BLaER1 (cell line): Measurements from ENCODE around the gene CEP72.
"Not testable (repeated sequence)": the region's sequence is repeated elsewhere in the genome, so short reads cannot be mapped to it uniquely, and the experiment has no call there.

ENCODE experiments used
- H3K27ac ChIP-seq: shearing (Covaris generic); formaldehyde crosslinking; 2 replicates; pipeline ENCODE4 v1.8.1; 2022
- H3K27me3 ChIP-seq: shearing (Covaris generic); formaldehyde crosslinking; 2 replicates; pipeline ENCODE4 v1.8.1; 2022
- H3K36me3 ChIP-seq: shearing (Covaris generic); formaldehyde crosslinking; 2 replicates; pipeline ENCODE4 v1.8.1; 2022
- H3K4me1 ChIP-seq: shearing (Covaris generic); formaldehyde crosslinking; 2 replicates; pipeline ENCODE4 v1.8.1; 2022
- H3K4me2 ChIP-seq: shearing (Covaris generic); formaldehyde crosslinking; 2 replicates; pipeline ENCODE4 v1.8.1; 2022
- H3K4me3 ChIP-seq: shearing (Covaris generic); formaldehyde crosslinking; 2 replicates; pipeline ENCODE4 v1.8.1; 2022
- H3K9ac ChIP-seq: shearing (Covaris generic); formaldehyde crosslinking; 2 replicates; pipeline ENCODE4 v1.8.1; 2022
- H3K9me3 ChIP-seq: shearing (Covaris generic); formaldehyde crosslinking; 2 replicates; pipeline ENCODE4 v1.8.1; 2022
- H4K20me1 ChIP-seq: shearing (Covaris generic); formaldehyde crosslinking; 2 replicates; pipeline ENCODE4 v1.8.1; 2022
- Cebpa-rat ChIP-seq: shearing (Covaris generic); IDR thresholded peaks from 2 replicates; pipeline ENCODE4 v1.8.1; 2022

The CEP72 gene

GRCh38 chr5:622359-622758 lies 10.2 kb downstream of the CEP72 start:
- Histone ChIP-seq H3K9me3 (no peaks in the 10 kb centered on the region), H3K27ac (no peak overlapping the region), H3K4me2 (no peak overlapping the region), H3K9ac (no peak overlapping the region), H3K4me1 (peaks cover 8% of the 10 kb centered on the region; the same call in 1 of the 2 replicates), H3K4me3 (no peak overlapping the region), H3K27me3 (no peaks in the 10 kb centered on the region), H4K20me1 (peaks cover 33% of the 10 kb centered on the region), H3K36me3 (peaks cover 99% of the 10 kb centered on the region)
- no peak for TF ChIP-seq Cebpa-rat

GRCh38 chr5:622946-623522 lies 10.9 kb downstream of the CEP72 start:
- Histone ChIP-seq H3K9ac (no peak overlapping the region), H3K4me2 (no peak overlapping the region), H3K4me1 (peaks cover 8% of the 10 kb centered on the region; the same call in 1 of the 2 replicates), H3K27ac (no peak overlapping the region), H3K36me3 (peaks cover 98% of the 10 kb centered on the region), H3K4me3 (no peak overlapping the region), H3K9me3 (no peaks in the 10 kb centered on the region), H3K27me3 (no peaks in the 10 kb centered on the region), H4K20me1 (peaks cover 31% of the 10 kb centered on the region)
- no peak for TF ChIP-seq Cebpa-rat

DNA sequence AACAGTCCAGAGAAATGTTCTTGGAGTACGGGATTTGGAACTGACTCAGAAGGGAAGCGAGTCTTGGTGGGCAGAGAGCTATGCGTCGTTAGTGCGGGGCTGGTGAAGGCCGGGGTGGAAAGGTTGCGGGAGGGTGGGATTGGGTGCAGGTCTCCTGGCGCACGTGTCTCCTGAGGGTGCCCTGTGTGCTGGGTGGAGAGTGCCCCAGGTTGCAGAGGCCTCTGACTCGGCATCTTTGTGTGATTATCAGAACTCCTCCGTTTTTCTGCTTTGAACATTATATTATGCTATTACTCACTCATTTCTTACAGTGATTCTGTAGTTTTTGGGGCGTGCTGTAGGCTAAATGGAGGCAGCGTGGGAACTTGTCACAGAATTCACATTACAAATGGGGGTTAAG lies 11.4 kb downstream of the CEP72 start:
- no peak overlapping the region for H3K9ac ChIP-seq
- no peaks in the 10 kb centered on the region for H3K27me3 ChIP-seq
- H3K4me3 ChIP-seq: no peak overlapping the region
- H3K36me3 ChIP-seq: peaks cover 98% of the 10 kb centered on the region
- no peaks in the 10 kb centered on the region for H3K9me3 ChIP-seq
- peaks cover 34% of the 10 kb centered on the region for H4K20me1 ChIP-seq
- peaks cover 8% of the 10 kb centered on the region; the same call in 1 of the 2 replicates for H3K4me1 ChIP-seq
- H3K27ac ChIP-seq: no peak overlapping the region
- no peak overlapping the region for H3K4me2 ChIP-seq
- no peak for TF ChIP-seq Cebpa-rat

DNA sequence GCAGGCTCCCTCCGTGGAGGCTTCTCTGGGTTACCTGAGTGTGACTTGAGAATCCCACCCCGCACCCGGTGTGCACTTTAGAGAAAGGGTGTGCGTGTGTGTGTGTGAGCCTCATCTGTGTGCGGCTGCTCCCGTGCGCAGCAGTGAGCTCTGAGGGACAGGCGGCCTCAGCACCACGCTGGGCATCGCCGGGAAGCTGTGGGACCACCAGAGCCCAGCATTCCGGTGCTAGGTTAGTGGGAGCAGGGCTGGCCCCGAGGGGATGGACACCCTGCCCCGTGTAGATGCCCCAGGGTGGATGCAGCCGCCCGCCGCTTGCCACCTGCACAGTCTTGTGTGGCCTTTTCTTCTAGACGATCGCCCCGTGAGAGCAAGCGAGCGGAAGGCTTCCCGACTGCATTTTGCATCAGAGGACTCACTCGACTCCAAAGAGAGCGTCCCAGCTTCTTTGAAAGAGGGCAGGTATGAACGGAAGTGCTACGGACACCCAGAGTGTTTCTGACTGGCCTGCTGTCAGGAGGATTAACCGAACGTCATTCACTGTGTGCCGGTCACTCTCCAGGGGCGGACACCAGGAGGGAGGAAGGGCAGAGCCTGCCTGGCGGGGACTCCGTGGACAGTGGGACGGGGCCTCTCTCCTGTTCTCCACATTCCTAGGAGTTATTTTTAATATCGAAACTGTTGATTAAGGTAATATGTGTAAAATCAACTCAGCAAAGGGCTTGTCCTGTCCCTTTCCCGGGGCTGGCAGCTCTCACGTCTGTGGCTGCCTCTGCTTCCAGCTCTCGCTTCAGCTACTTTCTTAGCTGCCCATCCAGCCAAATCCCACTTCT lies 12.2 kb downstream of the CEP72 start:
- peaks cover 96% of the 10 kb centered on the region for H3K36me3 ChIP-seq
- H3K9ac ChIP-seq: no peak overlapping the region
- H3K9me3 ChIP-seq: no peaks in the 10 kb centered on the region
- H3K4me1 ChIP-seq: peaks cover 8% of the 10 kb centered on the region; the same call in 1 of the 2 replicates
- H3K4me2 ChIP-seq: no peak overlapping the region
- H4K20me1 ChIP-seq: peaks cover 38% of the 10 kb centered on the region
- H3K4me3 ChIP-seq: no peak overlapping the region
- H3K27ac ChIP-seq: no peak overlapping the region
- no peaks in the 10 kb centered on the region for H3K27me3 ChIP-seq
- no peak for TF ChIP-seq Cebpa-rat

GRCh38 chr5:624951-625230 lies 12.8 kb downstream of the CEP72 start:
- Histone ChIP-seq H3K4me1 (peaks cover 8% of the 10 kb centered on the region; the same call in 1 of the 2 replicates), H3K9ac (no peak overlapping the region), H3K9me3 (no peaks in the 10 kb centered on the region), H3K36me3 (peaks cover 90% of the 10 kb centered on the region), H3K27me3 (no peaks in the 10 kb centered on the region), H3K27ac (no peak overlapping the region), H3K4me2 (no peak overlapping the region), H4K20me1 (peaks cover 38% of the 10 kb centered on the region), H3K4me3 (no peak overlapping the region)
- TF ChIP-seq Cebpa-rat: no peak

DNA sequence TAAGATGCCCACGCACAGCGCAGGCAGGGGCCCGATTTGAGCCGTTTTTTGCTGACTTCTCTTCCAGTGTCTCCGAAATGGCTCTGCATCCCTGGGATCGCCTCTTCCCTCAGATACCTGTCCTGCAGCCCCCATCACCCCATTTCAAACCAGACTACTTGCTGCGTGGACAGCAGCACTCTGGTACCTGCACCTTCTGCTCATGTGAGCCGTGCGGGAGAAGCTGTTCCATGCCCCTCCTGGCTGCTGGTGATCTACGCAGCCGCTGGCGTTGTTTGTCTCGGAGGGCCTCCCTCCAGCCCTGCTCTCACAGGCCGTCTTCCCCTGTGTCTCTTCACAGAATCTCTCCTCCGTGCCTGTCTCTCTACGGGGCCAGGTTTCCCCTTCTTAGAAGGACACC lies 13.4 kb downstream of the CEP72 start:
- Histone ChIP-seq H3K4me2 (no peak overlapping the region), H3K27me3 (no peaks in the 10 kb centered on the region), H3K9ac (no peak overlapping the region), H4K20me1 (peaks cover 38% of the 10 kb centered on the region), H3K4me3 (no peak overlapping the region), H3K4me1 (peaks cover 8% of the 10 kb centered on the region; the same call in 1 of the 2 replicates), H3K9me3 (no peaks in the 10 kb centered on the region), H3K27ac (no peak overlapping the region), H3K36me3 (peaks cover 84% of the 10 kb centered on the region)
- no peak for TF ChIP-seq Cebpa-rat

GRCh38 chr5:626850-627249 lies 14.7 kb downstream of the CEP72 start:
- TF ChIP-seq Cebpa-rat: no peak
- Histone ChIP-seq H3K4me1 (peaks cover 8% of the 10 kb centered on the region; the same call in 1 of the 2 replicates), H3K27ac (no peak overlapping the region), H3K4me2 (no peak overlapping the region), H3K36me3 (peaks cover 71% of the 10 kb centered on the region), H4K20me1 (peaks cover 34% of the 10 kb centered on the region), H3K9ac (peak overlapping the region; percentile 10; the same call in 1 of the 2 replicates), H3K4me3 (no peak overlapping the region), H3K9me3 (no peaks in the 10 kb centered on the region), H3K27me3 (no peaks in the 10 kb centered on the region)

DNA sequence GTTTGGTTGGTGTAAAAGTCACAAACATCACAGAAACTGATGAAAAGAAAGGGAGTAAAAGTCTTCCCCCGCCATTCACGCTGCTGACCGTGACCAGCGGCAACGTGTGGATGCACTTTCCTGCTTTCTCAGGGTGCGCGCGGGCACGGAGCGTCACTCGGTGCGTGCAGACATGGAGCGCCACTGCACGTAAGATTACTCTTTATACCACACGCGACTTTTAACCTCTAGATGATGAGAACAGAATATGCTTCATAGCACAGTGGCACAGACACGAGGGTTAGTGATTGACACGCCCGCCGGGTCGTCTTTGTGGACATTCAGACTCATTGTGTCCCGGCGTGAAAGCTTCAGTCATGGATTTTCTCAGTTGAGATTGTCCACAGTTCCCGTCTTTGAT lies 15.7 kb downstream of the CEP72 start:
- Histone ChIP-seq H4K20me1 (peaks cover 27% of the 10 kb centered on the region), H3K27me3 (no peaks in the 10 kb centered on the region), H3K4me2 (no peak overlapping the region), H3K9me3 (no peaks in the 10 kb centered on the region), H3K9ac (no peak overlapping the region), H3K4me3 (no peak overlapping the region), H3K27ac (no peak overlapping the region), H3K4me1 (peaks cover 8% of the 10 kb centered on the region; the same call in 1 of the 2 replicates), H3K36me3 (peaks cover 61% of the 10 kb centered on the region)
- TF ChIP-seq Cebpa-rat: no peak

DNA sequence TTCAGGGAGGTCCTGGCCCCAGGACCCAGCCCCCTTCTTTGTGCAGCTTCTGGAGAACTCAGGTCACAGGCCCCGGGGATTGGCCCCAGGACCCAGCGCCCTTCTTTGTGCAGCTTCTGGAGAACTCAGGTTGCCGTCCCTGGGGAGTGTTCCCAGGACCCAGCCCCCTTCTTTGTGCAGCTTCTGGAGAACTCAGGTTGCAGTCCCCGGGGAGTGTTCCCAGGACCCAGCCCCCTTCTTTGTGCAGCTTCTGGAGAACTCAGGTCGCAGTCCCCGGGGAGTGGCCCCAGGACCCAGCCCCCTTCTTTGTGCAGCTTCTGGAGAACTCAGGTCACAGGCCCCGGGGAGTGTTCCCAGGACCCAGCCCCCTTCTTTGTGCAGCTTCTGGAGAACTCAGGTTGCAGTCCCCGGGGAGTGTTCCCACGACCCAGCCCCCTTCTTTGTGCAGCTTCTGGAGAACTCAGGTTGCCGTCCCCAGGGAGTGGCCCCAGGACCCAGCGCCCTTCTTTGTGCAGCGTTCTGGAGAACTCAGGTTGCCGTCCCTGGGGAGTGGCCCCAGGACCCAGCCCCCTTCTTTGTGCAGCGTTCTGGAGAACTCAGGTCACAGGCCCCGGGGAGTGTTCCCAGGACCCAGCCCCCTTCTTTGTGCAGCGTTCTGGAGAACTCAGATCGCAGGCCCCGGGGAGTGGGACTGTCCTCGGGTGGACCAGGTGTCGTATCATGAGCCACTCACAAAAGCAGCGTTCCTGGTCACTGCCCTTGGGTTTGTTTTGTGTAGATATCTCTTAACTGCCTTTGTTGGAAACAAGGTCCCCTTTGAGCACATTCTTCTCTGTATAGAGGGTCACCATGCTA lies 16.4 kb downstream of the CEP72 start:
- not testable (repeated sequence) for H3K4me1 ChIP-seq, H3K4me3 ChIP-seq, H3K27ac ChIP-seq, H3K27me3 ChIP-seq, H3K9ac ChIP-seq, H3K4me2 ChIP-seq, H3K9me3 ChIP-seq
- H3K36me3 ChIP-seq: peaks cover 58% of the 10 kb centered on the region
- peaks cover 31% of the 10 kb centered on the region for H4K20me1 ChIP-seq

- Histone ChIP-seq H4K20me1 (peaks cover 25% of the 10 kb centered on the region), H3K4me3 (no peak overlapping the region), H3K4me1 (no peaks in the 10 kb centered on the region), H3K36me3 (peaks cover 59% of the 10 kb centered on the region), H3K27ac (no peak overlapping the region), H3K9ac (no peak overlapping the region), H3K4me2 (no peak overlapping the region), H3K9me3 (no peaks in the 10 kb centered on the region), H3K27me3 (no peaks in the 10 kb centered on the region)
- no peak for TF ChIP-seq Cebpa-rat
Observed at GRCh38 chr5:633501-633955, 21.4 kb downstream of the CEP72 start.
